AG20443 (cell line): ENCODE data around the gene SLC35E2B.
"Not testable (repeated sequence)": the region's sequence is repeated elsewhere in the genome, so short reads cannot be mapped to it uniquely, and the experiment has no call there.

Experiments
- DNase-seq: peaks from one replicate; pipeline ENCODE4 v3.0.0; 2012; ENCODE audit warnings: low spot score, mixed read lengths

Gene SLC35E2B

DNA sequence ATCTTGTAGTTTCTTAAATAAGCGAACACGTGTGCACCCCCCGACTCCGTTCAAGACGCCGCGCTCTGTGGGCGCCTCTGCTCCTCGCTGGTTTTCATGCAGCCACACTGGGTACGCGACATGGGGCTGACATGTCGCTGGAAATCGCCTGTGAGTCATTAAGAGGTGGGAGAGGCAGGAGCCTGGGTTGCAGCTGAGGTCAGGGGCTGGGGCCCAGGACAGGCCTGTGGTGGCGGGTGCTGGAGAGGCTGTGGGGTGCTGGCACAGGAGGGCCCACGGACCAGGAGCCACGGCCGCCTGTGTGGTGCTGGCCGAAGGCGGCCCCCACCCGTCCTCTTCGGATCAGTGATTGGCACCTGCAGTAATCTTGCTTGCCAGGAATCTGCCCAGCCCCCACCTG lies 17.8 kb downstream of the SLC35E2B start:
- not testable (repeated sequence) for DNase-seq

DNA sequence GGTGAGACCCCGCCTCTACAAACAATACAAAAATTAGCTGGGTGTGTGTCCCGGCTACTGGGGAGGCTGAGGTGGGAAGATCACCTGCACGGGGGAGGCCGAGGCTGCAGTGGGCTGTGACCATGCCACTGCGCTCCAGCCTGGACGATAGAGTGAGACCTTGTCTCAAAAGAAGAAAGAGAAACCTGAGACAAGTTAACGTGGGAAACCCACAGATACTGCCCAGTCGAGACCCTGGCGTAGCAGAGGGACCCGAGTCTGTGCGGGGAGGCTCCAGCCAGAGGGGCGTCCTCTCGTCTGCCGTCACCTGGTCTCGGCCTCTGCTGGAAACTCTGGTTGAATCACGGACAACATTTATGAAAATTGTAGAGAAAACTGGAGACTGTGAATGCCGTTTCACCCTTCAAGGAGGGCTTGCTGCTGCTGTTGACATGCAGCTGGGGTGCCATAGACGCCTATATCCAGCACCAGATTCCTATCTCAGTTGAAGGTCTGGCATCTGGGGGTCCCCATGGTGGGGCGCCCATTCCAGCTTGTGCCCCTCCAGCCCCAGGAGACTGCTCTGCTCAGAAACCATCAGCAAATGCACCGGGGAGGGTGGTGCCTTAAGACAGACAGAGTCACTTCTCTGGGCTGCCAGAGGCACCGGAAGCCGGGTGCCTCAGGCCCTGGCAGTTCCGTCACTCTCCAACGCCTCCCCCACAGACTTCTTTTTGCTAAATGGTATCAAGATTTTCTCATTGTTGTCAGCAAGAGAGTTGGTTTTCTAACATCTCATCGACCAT lies 20.2 kb downstream of the SLC35E2B start:
- no peak for DNase-seq

DNA sequence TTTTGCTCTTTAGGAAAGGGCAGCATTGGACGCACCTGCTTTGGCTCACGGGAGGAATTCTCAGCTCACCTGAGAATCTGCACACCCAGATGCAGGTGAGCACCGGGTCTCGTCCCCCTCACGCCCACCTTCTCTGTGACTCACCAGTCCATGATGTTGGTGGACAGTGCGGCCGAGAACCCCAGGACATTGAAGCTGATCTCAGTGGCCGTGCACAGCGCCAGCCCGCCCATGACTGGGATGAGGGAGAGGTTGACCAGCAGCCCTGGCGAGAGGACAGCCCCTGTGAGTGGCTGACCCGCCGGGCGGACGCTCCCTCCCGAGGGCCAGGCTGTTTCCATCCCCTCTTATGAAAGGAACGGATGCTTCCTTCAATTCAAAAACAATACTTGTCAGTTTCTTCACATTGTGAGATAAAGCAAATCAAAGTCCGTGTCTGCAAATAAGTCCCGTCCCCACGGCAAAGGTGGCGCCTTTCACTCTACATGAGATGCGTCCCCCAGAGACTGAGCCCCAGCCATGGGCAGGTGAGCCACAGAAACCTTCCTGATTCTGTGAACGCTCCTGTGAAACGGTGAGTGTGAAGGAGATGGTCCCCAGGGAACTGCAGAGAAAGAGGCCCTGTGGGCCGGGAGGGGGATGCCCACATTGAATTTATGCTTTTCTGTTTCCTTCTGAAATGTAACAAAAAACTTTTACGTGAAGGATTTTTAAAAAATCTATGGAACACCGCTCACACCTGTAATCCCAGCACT lies 21.1 kb downstream of the SLC35E2B start:
- no peak for DNase-seq

DNA sequence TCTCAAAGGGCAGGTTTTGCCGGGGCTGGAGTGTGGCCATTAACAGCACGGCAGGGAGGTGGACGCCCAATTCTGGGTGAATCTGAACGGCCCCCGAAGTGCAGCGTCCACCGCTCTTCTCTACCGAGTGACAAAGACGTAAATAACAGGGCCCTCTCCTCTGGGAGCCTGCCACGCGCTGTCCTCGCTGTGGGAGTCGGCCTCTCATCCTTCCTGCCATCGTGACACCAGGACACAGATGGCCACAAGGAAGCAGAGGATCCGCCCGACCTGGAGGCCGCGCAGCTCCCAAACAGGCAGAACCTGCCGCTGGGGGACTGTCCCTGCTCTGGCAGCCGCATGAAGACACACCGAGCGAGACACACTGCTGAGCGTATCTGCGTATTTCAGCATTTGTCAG lies 21.7 kb downstream of the SLC35E2B start:
- DNase-seq, result no peak

DNA sequence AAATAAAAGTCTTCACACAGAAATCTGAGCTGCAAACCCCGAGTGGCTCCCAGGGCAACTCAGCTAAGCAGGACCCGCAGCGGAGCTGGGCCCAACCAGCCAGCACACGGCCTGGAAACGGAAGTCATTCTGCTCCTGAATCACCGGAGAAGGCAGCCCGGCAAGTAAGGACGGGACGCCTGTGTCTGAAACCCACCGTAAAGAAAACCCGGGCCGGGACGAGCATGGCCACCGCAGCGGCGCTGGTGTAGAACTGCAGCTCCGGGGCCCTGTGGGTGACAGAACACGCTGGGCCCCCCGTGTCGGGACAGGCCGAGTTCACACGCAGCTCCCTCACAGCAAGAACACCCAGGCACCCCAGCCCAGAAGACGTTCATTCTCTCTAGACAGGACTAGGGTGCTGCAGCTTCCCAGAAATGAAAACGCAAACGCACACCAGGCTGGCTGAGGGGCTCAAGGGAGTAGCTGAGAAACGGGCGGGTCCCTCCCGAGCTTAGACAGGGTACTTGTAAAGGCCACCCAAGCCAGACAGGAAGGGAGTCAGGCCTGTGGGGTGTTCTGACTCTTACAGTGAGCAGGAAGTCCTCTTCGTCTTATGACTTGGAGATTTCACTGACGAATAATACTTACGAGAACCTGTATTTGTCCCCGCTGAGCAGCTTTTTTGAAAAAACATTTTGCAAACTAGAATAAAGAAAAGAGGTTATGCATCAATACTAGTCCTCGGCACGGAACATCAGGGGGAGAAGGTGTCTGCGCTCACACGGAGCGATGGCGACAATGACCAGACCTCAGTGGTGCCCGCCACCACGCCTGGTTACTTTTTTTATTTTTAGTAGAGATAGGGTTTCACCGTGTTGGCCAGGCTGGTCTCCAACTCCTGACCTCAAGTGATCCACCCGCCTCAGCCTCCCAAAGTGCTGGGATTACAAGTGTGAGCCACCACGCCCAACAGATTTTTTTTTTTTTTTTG lies 22.8 kb downstream of the SLC35E2B start:
- DNase-seq, result no peak

DNA sequence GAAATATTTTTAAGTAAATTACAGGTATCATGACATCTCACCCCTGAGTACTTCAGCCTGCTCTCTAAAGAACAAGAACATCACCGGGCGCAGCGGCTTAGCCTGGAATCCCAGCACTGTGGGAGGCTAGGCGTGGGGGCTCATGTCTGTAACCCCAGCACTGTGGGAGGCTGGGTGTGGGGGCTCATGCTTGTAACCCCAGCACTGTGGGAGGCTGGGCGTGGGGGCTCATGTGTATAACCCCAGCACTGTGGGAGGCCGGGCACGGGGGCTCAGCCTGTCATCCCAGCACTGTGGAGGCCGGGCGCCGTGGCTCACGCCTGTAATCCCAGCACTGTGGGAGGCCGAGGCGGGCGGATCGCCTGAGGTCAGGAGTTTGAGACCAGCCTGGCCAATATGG lies 26.1 kb downstream of the SLC35E2B start:
- DNase-seq, result no peak

DNA sequence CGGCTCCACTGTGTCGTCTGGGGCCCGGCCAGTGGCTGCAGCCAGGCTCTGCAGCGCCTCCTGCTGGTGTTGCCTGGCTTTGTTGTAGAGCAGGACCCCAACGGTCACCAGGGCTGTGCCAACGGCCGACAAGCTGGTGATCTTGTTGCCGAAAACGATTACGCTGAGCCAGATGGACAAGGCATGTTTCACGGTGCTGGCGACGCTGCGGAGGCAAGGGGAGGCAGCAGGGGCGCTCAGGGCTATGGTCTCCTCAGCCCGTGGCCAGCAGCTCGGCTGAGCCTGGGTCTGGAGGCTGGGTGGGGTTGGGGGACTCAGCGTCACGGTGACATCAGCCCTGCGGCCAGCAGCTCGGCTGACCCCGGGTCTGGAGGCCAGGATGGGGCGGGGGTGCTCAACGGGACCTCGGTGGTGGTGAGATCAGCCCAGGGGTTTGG lies 26.8 kb downstream of the SLC35E2B start:
- peak; percentile 12 for DNase-seq

DNA sequence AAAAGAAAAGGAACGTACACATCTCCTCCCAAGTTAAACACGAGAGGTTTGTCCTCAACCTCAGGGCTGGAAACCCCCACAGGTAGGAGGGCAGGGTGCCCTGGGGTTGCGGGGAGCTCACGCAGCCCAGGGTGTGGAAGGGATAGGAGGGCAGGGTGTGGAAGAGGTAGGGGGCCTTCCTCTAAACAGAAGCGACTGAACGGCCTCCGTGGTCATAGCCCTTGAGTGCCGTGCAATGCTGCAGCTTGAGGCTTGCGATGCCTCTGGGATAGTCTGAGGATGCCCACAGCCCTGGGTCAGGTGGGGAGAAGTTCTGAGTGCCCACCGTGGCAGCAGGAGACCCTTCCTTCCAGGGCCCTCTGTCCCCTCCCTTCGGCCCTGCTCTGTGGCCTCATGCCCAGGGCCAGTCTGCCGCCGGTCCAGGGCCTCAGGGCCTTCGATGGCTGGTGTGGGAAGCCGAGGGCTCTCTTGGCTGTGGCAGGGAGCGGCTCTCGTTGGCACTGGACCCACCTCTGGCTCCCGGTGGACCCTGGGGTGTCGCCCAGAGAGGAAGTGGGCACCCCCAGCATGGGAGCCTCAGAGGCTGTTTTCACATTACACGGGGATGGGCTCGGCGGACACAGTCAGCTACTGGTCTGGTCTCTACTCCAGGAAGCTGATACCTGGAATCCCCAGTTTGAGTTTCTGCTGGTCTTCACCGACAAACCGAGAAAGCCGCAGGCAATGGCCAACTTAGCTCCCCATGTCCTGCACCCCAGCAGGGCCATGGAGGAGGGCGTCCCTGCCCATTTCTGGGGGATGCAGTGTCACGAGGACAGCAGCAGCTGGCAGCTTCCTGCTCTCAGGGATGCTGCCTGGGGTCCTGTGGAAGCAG lies 27.4 kb downstream of the SLC35E2B start:
- no peak for DNase-seq

DNA sequence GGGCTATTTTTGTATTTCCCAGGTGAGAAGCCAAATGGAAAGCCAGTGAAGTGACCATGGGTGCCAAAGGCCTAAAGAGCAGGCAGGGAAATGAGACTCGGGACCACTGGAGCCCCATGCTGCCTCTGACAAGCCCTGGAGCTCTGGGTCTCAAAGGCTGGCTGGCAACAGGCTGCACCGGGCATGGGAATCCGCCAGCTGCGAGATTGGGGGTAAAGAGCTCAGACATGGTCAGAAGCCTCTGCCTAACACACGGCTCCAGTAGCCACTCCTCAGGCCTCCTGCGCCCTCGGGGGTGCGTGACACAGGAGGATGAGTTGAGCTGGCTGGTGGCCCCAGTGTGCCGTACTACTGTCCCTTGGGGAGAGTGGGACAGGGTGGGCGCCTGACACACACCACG lies 28.3 kb downstream of the SLC35E2B start:
- DNase-seq, result not testable (repeated sequence)

DNA sequence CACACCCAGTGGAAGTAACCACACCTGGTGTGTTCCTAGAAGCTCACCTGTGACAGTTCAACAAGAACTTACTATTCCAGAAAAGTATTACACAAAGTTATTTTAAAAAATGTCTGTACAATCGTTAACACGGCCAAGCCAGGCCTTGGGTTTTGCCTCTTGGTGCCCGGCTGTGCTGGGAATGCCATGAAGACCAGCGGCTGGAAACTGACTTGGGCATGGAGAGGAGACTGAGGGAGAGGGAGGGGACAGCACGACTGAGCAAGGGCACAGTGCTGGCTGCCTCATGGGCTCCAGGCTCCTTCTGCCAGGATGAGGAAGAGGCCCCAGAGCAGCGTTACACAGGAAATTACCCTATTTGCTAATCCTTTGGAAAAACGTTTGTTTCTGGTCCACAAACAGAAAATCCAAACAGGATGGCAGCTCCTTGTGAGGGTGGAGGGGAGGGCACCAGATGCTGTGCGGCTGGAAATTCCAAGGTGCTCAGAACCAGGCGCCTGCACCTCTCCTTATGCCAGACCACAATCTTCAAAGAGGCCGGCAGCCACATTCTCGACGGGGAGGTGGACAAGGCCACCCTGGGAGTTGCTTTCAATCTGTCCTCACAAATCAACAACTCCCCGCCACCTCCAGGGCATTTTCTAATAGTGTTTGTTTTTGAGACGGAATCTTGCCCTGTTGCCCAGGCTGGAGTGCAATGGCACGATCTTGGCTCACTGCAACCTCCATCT lies 29.6 kb downstream of the SLC35E2B start:
- DNase-seq, result not testable (repeated sequence)

DNA sequence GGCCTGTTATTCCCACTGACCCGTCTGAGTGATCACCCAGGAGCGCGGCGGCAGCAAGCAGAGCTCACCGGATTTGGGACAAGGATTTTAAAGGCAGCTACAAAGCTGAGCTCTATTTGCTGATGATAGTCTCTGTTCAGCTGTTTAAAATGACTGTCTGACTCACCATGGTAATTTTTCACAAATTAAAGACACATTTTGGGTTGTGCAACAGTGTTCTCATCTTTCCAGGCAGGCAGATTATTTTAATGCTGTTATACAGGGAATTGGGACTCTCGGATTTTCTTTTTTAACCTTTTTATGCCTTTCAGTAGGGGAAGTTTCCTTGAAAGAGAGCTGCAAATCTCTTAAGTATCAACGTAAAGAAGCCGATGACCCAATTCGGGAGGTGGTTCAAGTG lies 30.2 kb downstream of the SLC35E2B start:
- not testable (repeated sequence) for DNase-seq

DNA sequence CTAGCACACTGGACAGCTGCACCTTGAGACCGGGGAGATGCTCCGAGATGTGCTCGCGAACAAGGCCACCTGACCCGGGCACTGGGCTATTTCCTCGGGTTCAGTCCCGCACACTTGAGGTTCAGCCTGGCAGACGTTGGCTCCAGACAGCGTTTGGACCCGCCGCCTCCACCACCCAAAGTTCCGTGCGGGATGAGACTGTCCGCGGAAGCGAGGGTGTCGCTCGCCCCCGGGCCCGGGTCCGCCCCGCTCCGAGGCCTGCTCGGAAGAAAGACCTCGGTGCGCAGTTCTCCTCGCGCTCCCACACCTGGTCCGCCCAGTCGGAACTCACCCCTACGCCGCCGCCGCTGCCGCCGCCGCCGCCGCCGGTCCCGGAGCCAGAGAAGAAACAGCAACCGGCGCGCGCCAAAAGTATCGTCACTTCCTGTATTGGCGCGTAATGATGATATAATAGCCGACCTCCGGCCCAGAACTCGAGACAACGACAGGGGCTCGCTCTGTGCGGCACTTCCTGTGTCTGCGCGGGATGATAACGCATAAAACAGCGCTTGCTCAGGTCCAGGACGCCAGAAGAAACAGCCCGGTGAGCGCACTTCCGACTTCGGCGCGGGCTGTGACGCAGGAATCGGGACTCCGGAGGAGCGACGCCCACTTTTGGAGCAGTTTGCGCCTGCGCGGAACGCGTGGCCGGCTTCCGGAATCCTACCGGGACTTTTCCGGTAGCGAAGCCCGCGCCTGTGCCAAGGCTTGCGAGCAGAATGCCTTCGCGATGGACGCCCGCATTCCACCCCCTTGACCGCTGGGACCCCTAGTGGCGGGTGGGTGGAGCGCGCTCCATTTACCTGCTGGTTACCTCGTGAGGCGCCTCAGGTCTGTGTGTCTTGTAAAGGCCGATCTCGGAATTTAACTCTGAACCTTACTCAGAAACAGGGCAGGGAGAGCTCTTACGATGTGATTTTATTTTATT lies 33.7 kb downstream of the SLC35E2B start, which contains the start of gene CDK11B:
TSS of gene CDK11B (minus strand) at position 422 of the 967 bp plus-strand sequence. CDS start 1,519 bp downstream, outside the sequence.
- peak; percentile 95 for DNase-seq

DNA sequence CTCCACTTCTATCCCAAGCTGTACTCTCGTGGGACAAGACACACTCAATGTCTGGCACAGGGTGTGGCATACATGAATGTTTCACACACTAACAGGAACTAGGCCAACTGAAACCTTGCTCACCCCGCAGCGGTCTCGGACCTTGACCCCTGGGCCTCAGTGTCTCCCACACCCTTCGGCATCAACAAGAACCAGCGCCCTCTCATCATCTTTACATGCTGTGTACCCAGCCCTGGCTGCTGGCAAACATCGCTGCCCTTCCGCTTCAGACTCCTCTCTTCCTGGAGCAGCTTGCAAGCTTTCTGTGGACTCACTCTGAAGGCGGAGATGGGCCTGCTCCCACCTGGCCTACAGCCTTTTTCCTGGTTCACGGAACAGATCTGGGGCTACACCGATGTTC lies 44.3 kb downstream of the SLC35E2B start:
- not testable (repeated sequence) for DNase-seq

DNA sequence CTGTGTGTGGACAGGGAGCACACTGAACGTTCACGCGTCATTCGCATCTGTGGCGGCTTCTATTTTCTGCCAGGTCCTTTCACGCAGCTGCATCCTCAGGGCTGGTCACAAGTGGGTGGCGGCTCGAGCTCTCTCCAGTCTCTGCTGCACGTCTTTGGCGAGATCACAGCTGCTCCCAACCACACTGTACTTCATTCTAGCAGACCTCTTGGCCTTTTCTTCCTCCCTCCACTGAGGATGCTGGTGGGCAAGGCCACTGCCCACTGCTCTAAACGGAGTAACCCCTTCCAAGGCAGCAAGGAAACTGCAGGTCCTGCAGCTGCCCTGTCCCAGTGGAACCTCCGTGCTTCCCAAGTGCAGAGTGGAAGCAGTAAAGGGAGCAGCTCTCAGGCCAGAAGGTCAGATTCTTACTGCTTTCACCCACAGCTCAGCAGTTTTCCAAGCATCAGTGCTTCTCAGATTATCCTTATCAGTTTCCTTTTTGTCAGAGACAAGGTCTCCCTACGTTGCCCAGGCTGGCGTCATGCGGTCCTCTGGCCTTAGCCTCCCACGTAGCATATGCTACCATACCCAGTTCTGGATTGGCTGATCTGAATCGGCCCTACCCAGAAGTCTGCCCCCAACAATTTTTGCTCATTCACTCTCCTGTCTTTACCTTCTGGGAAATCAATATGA lies 44.9 kb downstream of the SLC35E2B start:
- not testable (repeated sequence) for DNase-seq

DNA sequence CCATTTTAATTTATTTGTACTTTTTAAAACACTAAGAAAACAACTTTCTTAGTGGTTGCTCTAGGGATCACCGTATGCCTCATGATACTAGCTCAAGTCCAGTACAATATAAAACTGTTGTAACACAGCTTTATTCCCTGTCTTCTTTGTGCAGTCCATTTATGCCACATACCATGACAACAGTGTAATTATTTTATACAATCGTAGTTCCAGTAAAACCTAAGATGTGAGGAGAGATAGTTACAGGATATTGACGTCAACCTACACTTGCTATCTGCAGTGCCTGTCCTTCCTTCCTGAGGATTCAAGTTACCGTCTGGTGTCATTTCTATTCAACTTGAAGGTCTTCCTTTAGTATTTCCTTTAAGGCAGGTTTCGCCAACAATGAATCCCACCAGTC lies 46.3 kb downstream of the SLC35E2B start:
- not testable (repeated sequence) for DNase-seq

DNA sequence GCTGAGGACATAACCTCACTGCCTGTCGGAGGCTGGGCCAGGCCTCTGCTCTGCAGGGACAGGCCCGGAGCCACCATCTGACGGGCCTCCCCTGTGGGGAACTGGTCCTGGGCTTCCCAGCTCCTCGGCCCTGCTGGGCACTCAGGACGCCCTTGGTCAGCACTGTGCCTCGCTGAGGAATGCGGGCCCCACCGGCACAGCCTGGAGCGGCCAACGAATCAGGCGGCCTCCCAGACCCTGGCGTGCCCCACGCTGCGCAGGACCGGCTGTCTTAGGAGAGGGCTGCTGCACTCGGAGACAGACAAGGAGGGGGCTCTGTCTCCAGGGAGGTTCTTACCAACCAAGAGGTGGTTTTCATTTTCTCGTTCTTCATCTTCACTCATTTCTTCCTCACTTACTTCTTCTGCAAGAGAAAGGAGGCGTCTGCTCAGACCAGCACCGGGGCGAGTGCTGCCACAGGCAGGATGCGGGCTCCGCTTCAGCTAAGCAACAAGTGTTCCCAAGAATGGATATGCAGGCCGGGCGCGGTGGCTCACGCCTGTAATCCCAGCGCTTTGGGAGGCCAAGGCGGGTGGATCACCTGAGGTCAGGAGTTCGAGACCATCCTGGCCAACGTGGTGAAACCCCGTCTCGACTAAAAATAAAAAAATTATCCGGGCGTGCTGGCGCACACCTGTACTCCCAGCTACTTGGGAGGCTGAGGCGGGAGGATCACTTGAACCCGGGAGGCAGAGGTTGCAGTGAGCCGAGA lies 51.7 kb downstream of the SLC35E2B start:
- DNase-seq, result not testable (repeated sequence)

DNA sequence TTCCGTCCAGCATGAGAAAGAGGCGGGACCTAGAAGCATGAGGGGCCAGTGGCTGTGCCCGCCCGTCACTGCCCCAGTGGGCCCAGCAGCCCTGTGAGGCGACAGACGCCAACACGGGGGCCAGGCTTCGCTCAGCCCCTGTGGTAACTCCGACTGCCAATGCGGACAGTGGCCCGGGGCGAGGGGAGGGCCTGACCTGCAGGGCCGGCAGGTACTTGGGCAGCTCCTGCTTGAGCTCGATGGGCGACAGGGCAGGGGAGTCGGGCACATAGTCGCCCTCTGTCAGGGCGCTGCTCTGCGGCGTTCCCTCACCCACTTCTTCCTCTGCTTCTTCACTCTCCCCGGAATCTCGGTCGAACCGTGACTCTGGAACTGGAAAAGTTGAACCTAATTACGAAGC lies 52.5 kb downstream of the SLC35E2B start:
- not testable (repeated sequence) for DNase-seq

DNA sequence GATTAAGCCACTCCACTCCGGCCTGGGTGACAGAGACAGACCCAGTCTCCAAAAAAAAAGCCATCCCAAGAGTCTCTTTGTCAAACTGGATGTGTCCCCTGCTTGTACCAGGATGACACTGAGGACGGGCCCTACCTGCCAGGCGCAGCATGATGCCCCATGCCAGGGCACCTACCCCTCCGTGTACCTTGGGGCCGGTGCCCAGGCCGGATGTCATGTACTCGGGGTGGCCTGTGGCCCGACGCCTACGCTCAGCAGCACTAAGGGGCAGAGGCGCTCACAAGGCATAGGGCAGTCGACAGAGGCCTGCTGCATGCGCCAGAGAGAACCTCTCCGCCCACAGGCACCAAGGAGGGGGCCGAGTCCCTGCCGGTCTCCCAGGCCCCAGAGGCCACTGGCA lies 53.2 kb downstream of the SLC35E2B start:
- not testable (repeated sequence) for DNase-seq
